HepG2 (cell line): ENCODE results near the gene EFNA2. TPM values are rescaled to one million over a fixed set of nuclear protein-coding genes. Genes with fewer than 3 reads are reported as not detected.

ENCODE experiments used
- GATAD1 ChIP-seq: IDR thresholded peaks from 2 replicates; pipeline ENCODE4 v1.6.1; 2016; ENCODE audit warnings: missing genetic modification reagents, missing compliant biosample characterization
- HMGXB4 ChIP-seq, 2 experiments: sonication (generic) in 1 of 2; formaldehyde crosslinking in 1 of 2; IDR thresholded peaks; 2 replicates each; pipeline versions ENCODE4 v1.4.0 to v1.6.1; 2018 to 2020; ENCODE audit warnings: missing genetic modification reagents in 2 of 2, borderline replicate concordance in 1 of 2, low read depth in 1 of 2, mild to moderate bottlenecking in 1 of 2, missing biosample characterization in 1 of 2
- MXD1 ChIP-seq: sonication (generic); formaldehyde crosslinking; IDR thresholded peaks from 2 replicates; pipeline ENCODE4 v1.4.0; 2020; ENCODE audit warnings: mild to moderate bottlenecking, missing genetic modification reagents
- SALL1 ChIP-seq: sonication (generic); formaldehyde crosslinking; IDR thresholded peaks from 2 replicates; pipeline ENCODE4 v1.8.0; 2022; ENCODE audit warnings: mild to moderate bottlenecking, missing genetic modification reagents
- ZBTB40 ChIP-seq, 2 experiments: fragments of 450-650 bp in 1 of 2; sonication (generic) in 1 of 2; formaldehyde crosslinking in 1 of 2; IDR thresholded peaks; 2 replicates each; pipeline versions ENCODE4 v1.6.1 to v1.8.0; 2016 to 2022; ENCODE audit warnings: antibody characterized with exemption in 1 of 2, mild to moderate bottlenecking in 1 of 2, missing genetic modification reagents in 1 of 2
- ZNF3 ChIP-seq: IDR thresholded peaks from 2 replicates; pipeline ENCODE4 v1.7.0; 2017; ENCODE audit warnings: inconsistent platforms
- ZNF407 ChIP-seq: sonication (generic); formaldehyde crosslinking; IDR thresholded peaks from one replicate; pipeline ENCODE4 v1.5.1; 2020; ENCODE audit warnings: mild to moderate bottlenecking, missing genetic modification reagents; ENCODE audit errors: not compliant biosample characterization
- polyA plus RNA-seq, 8 experiments: library from polyadenylated mRNA; depleted of rRNA in 3 of 8; stranded (reverse) in 7 of 8; unstranded in 1 of 8; fragments of >200 nt; fragmentation: Illumina TruSeq in 4 of 8; extraction: Trizol in 4 of 8; gene quantifications; 2 replicates each; pipeline versions ENCODE4 v1.2.1 to v1.2.3, GENCODE V29; 2011 to 2016; ENCODE audit warnings: low read depth in 4 of 8, missing spikeins in 1 of 8, mixed read lengths in 1 of 8; ENCODE audit not compliant: insufficient read depth in 1 of 8
- total RNA-seq, 5 experiments: library from RNA; depleted of rRNA; stranded (reverse); fragments of >200 nt; fragmentation: Illumina TruSeq; extraction: Trizol; gene quantifications; 2 replicates each; pipeline ENCODE4 v1.2.3, GENCODE V29; 2016; ENCODE audit warnings: low read depth in 1 of 5

The EFNA2 gene
- total and polyA plus RNA-seq, 2 of the 13 experiments (the other 11 are each of a cell fraction or from before 2014, with no cell fraction given) = 6.0 to 9.9 TPM

GRCh38 chr19:1275976-1276627 is 9.6 kb upstream of the EFNA2 start (continued):
- TF ChIP-seq MXD1 = peak; percentile 44; the same call in 1 of the 2 replicates
- peak; percentile 10 for TF ChIP-seq ZNF407
- 0 out of 2 replicates have a peak, but pooled peaks have one; percentile 8 for TF ChIP-seq GATAD1 (CRISPR knock-in tag)
- no peak for TF ChIP-seq ZNF3 (CRISPR knock-in tag)
- 0 out of 2 replicates have a peak, but pooled peaks have one; percentile 2 for TF ChIP-seq SALL1
- TF ChIP-seq HMGXB4 (CRISPR knock-in tag; IDR thresholded peaks at IDR 0.05; ENCODE audit: borderline replicate concordance in 1 of 2, low read depth in 1 of 2) = 0 out of 4 replicates have a peak, but pooled peaks of 1 of the 2 experiments have one; percentile 29
- no peak for TF ChIP-seq ZBTB40 (IDR thresholded peaks at IDR 0.05)
- TF ChIP-seq ZBTB40 (CRISPR knock-in tag; IDR thresholded peaks at IDR 0.05) = 0 out of 2 replicates have a peak, but pooled peaks have one; percentile 4
